Nephron progenitor cell (in vitro differentiated cells): ENCODE measurements around the gene XAB2.
"Not testable (repeated sequence)": the region's sequence is repeated elsewhere in the genome, so short reads cannot be mapped to it uniquely, and the experiment has no call there.

Experiments
- DNase-seq: peaks from one replicate; pipeline ENCODE4 v3.0.0; 2021
- H3K27ac Mint-ChIP-seq: 2 replicates; pipeline ENCODE4 v1.8.0; 2021; ENCODE audit warnings: mild to moderate bottlenecking, moderate library complexity, mixed read lengths
- H3K27me3 Mint-ChIP-seq: 2 replicates; pipeline ENCODE4 v1.8.0; 2021; ENCODE audit warnings: mild to moderate bottlenecking, low read depth, mixed read lengths; ENCODE audit not compliant: poor library complexity
- H3K36me3 Mint-ChIP-seq: 2 replicates; pipeline ENCODE4 v1.8.0; 2021; ENCODE audit warnings: low read depth, mixed read lengths
- H3K4me1 Mint-ChIP-seq: 2 replicates; pipeline ENCODE4 v1.8.0; 2021; ENCODE audit warnings: mixed read lengths
- H3K4me3 Mint-ChIP-seq: 2 replicates; pipeline ENCODE4 v1.8.0; 2021; ENCODE audit warnings: mild to moderate bottlenecking, moderate library complexity, mixed read lengths
- H3K9me3 Mint-ChIP-seq: 2 replicates; pipeline ENCODE4 v1.8.0; 2021; ENCODE audit warnings: mild to moderate bottlenecking, moderate library complexity, mixed read lengths
- TF ChIP-seq, protein P1 (sequence below): fragments of 200-600 bp; sonication (generic); IDR thresholded peaks from 2 replicates; pipeline ENCODE4 v1.5.0; 2021; ENCODE audit warnings: antibody characterized with exemption

Gene XAB2

DNA sequence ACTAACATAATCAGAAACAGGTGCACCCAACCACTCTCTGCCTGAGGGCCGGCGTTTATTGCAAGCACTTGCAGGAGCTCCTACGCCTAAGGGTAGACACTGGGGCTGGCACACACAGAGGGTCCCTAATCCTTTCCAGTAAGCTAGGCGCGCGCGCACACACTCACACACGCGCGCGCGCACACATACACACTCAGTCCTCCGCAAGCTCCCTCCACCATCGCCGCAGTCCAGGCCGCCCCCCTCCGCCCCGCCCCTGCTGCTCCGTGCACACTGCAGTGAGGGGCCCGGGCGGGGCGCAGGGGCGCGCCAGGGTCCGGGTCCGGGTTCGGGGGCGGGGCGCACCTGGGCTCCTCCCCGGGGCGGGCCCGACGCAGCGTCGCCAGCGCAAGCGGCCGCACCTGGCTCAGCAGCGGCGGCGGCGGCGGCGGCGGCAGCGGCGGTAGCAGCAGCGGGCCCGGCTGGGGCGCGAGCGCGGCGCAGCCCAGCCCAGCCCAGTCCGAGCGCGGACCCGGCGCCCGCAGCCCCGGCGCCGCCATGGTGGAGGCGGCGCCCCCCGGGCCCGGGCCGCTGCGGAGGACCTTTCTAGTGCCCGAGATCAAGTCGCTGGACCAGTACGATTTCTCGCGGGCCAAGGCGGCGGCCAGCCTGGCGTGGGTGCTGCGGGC lies 33.7 kb downstream of the XAB2 start, which contains the start of gene CAMSAP3:
TSS of gene CAMSAP3 (plus strand) at position 398 of the 668 bp plus-strand sequence. CDS start at position 538, 140 bp downstream.
- Mint-ChIP-seq H3K36me3 (no peaks in the 10 kb centered on the region), H3K27ac (no peak within 1 kb of the TSS), H3K4me3 (peak within 1 kb of the TSS; percentile 79), H3K27me3 (peaks cover 70% of the 10 kb centered on the region), H3K9me3 (no peaks in the 10 kb centered on the region), H3K4me1 (peaks cover 5% of the 10 kb centered on the region)
- DNase-seq: peak; percentile 88
- TF ChIP-seq, protein P1, sequence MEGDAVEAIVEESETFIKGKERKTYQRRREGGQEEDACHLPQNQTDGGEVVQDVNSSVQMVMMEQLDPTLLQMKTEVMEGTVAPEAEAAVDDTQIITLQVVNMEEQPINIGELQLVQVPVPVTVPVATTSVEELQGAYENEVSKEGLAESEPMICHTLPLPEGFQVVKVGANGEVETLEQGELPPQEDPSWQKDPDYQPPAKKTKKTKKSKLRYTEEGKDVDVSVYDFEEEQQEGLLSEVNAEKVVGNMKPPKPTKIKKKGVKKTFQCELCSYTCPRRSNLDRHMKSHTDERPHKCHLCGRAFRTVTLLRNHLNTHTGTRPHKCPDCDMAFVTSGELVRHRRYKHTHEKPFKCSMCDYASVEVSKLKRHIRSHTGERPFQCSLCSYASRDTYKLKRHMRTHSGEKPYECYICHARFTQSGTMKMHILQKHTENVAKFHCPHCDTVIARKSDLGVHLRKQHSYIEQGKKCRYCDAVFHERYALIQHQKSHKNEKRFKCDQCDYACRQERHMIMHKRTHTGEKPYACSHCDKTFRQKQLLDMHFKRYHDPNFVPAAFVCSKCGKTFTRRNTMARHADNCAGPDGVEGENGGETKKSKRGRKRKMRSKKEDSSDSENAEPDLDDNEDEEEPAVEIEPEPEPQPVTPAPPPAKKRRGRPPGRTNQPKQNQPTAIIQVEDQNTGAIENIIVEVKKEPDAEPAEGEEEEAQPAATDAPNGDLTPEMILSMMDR: no peak

DNA sequence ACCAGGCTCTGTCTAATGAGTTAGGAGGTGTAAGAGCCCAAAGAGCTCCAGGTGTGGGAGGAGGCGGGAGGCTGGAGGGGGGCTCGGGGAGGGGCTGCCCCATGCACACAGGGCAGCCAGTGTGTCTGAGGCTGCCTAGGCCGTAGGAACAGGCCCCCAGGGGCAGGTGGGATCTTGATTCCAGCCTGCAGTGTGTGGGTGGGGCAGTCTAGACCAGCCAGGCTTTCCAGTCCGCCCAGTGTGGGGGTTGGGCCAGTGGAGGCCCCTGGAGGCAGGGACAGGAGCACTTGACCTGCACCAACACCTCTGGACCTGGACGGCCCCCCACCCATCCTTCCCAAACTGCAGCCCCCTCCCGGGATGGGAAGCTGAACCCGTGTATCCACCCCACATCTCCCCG lies 39.1 kb downstream of the XAB2 start:
- no peak overlapping the region for H3K27ac Mint-ChIP-seq
- H3K36me3 Mint-ChIP-seq: no peaks in the 10 kb centered on the region
- no peak overlapping the region for H3K4me3 Mint-ChIP-seq
- DNase-seq: no peak
- H3K9me3 Mint-ChIP-seq: no peaks in the 10 kb centered on the region
- H3K27me3 Mint-ChIP-seq: peaks cover 74% of the 10 kb centered on the region
- TF ChIP-seq, protein P1: no peak
- H3K4me1 Mint-ChIP-seq: peaks cover 3% of the 10 kb centered on the region

DNA sequence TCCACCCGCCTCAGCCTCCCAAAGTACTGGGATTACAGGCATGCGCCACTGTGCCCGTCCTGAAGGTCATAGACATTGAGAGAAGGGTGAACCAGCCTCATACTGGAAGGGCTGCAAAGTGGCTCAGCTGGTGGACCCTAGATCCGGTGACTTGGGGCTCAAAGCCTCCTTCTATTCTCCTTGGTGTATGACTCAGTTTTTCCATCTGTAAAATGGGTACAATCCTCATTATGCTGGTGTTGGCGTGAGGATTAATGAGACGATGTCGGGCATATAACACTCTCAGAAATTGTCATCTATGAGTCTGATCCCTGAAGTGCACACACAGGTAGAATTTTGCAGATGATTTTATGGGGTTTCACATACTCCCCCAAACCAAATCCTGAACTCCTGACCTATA lies 39.5 kb downstream of the XAB2 start:
- TF ChIP-seq, protein P1: no peak
- H3K4me1 Mint-ChIP-seq: no peaks in the 10 kb centered on the region
- H3K4me3 Mint-ChIP-seq: no peak overlapping the region
- H3K27me3 Mint-ChIP-seq: peaks cover 74% of the 10 kb centered on the region
- H3K9me3 Mint-ChIP-seq: no peaks in the 10 kb centered on the region
- no peak overlapping the region for H3K27ac Mint-ChIP-seq
- no peaks in the 10 kb centered on the region for H3K36me3 Mint-ChIP-seq
- no peak for DNase-seq

DNA sequence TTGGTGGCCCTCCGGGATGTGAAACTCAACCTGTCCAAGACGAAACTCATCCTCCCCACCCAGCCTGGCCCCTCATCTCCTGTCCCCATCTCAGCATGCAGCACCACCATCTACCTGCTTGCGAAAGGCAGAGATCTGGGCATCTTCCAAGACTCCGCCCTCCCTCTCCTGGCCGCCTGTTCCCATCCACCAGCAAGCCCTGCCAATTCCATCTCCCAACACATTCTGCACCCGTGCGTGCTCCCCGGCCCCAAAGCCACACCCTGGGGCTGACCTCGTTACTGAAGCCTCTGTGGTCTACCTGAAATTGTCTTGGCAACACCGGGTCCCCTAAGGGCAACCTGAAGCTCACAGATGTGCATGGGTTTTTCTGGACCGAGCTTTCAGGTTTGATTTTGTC lies 46.9 kb downstream of the XAB2 start:
- no peak for DNase-seq
- Mint-ChIP-seq H3K27me3 (peaks cover 79% of the 10 kb centered on the region), H3K4me3 (no peak overlapping the region), H3K4me1 (no peaks in the 10 kb centered on the region), H3K36me3 (no peaks in the 10 kb centered on the region), H3K9me3 (no peaks in the 10 kb centered on the region), H3K27ac (no peak overlapping the region)
- TF ChIP-seq, protein P1: no peak

DNA sequence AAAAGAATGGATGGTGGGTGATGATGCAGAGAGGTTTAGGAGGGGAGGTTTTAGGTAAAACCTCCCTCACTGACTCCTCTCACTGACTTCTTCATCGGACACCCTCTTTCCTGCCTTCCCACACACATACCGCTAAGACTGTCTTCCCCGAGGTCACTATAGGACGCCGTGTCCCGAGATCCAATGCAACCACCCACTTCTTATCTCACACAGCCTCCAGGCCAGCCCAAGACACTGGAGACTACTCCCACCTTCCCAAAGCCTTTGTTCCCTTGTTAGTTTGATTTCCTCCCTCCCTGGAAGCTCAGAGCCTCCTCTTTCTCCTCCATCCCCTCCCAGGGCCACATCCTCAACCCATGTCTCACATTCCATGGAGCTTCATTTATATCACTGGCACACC lies 50.2 kb downstream of the XAB2 start:
- Mint-ChIP-seq H3K4me1 (no peaks in the 10 kb centered on the region), H3K36me3 (no peaks in the 10 kb centered on the region), H3K4me3 (no peak overlapping the region), H3K27me3 (peaks cover 77% of the 10 kb centered on the region), H3K9me3 (no peaks in the 10 kb centered on the region), H3K27ac (no peak overlapping the region)
- DNase-seq: no peak
- TF ChIP-seq, protein P1: no peak

DNA sequence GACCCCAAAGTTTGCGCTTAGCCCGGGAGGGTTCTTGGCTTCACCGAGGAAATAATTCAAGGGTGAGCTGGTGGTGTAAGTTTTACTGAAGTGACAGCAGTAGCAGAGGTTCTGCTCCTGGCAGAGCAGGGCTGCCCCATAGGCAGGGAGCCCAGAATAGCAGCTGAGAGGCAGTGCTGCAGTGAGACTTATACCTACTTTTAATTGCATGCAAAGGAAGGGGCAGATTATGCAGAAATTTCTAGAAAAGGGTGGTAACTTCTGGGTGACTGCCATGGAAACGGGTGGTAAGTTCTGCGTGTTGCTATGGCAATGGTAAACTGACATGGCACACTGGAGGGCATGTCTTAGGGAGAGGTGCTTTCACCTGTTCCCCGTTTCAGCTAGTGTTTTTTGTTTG lies 51.2 kb downstream of the XAB2 start:
- TF ChIP-seq, protein P1: no peak
- no peak for DNase-seq
- no peak overlapping the region for H3K4me3 Mint-ChIP-seq
- H3K27ac Mint-ChIP-seq: no peak overlapping the region
- H3K27me3 Mint-ChIP-seq: peaks cover 84% of the 10 kb centered on the region
- H3K9me3 Mint-ChIP-seq: no peaks in the 10 kb centered on the region
- H3K4me1 Mint-ChIP-seq: no peaks in the 10 kb centered on the region
- H3K36me3 Mint-ChIP-seq: no peaks in the 10 kb centered on the region

DNA sequence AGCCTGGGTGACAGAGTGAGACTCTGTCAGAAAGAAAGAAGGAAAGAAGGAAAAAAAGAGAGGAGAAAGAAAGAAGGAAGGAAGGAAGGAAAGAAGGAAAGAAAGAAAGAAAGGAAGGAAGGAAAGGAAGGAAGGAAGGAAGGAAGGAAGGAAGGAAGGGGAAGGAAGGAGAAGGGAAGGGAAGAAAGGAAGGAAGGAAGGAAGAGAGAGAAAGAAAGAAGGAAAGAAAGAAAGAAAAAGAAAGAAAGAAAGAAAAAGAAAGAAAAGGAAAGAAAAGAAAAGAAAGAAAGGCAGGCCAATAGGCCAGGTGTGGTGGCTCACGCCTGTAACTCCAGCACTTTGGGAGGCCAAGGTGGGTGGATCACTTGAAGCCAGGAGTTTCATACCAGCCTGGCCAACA lies 51.9 kb downstream of the XAB2 start:
- not testable (repeated sequence) for H3K4me1 Mint-ChIP-seq, H3K36me3 Mint-ChIP-seq, H3K9me3 Mint-ChIP-seq, H3K4me3 Mint-ChIP-seq, H3K27ac Mint-ChIP-seq, DNase-seq
- peaks cover 85% of the 10 kb centered on the region for H3K27me3 Mint-ChIP-seq
